Measurements from ENCODE around the gene SEC23IP. TPM values are rescaled to one million over a fixed set of nuclear protein-coding genes. Genes with fewer than 3 reads are reported as not detected.
A peak's percentile ranks its signal among the peaks of the same experiment; 100 is the strongest.
"Not testable (repeated sequence)": the region's sequence is repeated elsewhere in the genome, so short reads cannot be mapped to it uniquely, and the experiment has no call there.

The SEC23IP gene
- total and polyA plus RNA-seq, 5 donors from 2014 or later = 29.7 to 58.6 (median 47.8) TPM

- not testable (repeated sequence) for DNase-seq; ATAC-seq (ENCODE audit: low read depth in 2 of 2); H3K27me3 ChIP-seq (ENCODE audit: control insufficient read depth, insufficient read depth, low read length); H3K27ac Mint-ChIP-seq; H3K9me3 Mint-ChIP-seq; H3K27me3 Mint-ChIP-seq; H3K36me3 ChIP-seq (ENCODE audit: control insufficient read depth, insufficient read depth, low read length); H3K27ac ChIP-seq (ENCODE audit: insufficient read depth, low read length, poor library complexity, severe bottlenecking); H3K9me3 ChIP-seq (ENCODE audit: control insufficient read depth in 2 of 2, low read length in 2 of 2)
- Mint-ChIP-seq H3K36me3 (peaks cover 10% of the 10 kb centered on the region), H3K4me3 (peak overlapping the region; percentile 22 to 88 (median 62)), H3K4me1 (peaks cover 25 to 73% (median 58%) of the 10 kb centered on the region in 4 donors)
- H3K4me3 ChIP-seq (ENCODE audit: low read depth, low read length) = peak overlapping the region; percentile 47
- H3K4me1 ChIP-seq (ENCODE audit: control insufficient read depth, insufficient read depth, low read length, poor library complexity, severe bottlenecking) = peaks cover 54% of the 10 kb centered on the region
Measured at GRCh38 chr10:119869398-119869797, 23.1 kb upstream of the SEC23IP start.

DNA sequence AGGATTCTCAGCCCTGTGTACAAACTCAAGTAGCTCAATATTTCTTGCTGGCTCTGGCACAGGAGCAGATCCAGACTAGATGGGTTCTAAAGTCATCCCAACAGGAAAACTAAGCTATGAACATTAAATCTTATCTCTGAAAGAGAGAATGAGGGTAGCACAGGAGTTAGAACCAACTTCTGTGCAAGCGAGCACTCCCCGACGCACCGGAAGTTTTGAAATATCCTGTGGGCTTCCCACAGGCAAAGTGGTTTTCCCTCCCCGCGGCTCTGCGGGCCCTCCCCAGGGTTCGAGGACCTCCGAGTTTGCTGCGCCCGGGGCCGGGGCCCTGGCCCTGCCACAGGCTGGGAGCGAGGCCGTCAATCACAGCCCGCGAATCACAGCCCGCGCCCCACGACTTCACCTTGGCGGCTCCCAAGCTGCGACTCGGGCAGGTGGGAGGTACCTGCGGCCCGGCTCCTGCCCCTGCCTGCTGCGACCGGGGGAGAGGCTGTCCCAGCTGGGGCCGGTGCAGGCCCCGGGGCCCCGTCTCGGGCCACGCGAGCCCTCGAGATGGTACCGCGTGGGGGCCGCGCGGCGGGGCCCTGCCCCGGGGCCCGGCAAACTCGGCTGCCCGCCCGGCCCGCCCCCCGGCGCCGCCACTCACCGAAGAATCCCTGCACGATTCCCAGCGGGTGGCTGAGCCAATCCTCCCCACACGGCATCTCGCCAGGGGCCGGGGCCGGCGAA lies 20.5 kb upstream of the SEC23IP start:
- peak overlapping the region; percentile 92 to 98 (median 94) for H3K4me3 Mint-ChIP-seq
- H3K9me3 ChIP-seq (ENCODE audit: control insufficient read depth in 2 of 2, low read length in 2 of 2) = no peaks in the 10 kb centered on the region
- ATAC-seq (ENCODE audit: low read depth in 2 of 2) (peak; percentile 14 to 32), DNase-seq (peak; percentile 49 to 69 (median 52))
- no peaks in the 10 kb centered on the region for H3K27me3 ChIP-seq (ENCODE audit: control insufficient read depth, insufficient read depth, low read length)
- H3K4me1 ChIP-seq (ENCODE audit: control insufficient read depth, insufficient read depth, low read length, poor library complexity, severe bottlenecking) = peaks cover 54% of the 10 kb centered on the region
- peak overlapping the region; percentile 96 for H3K4me3 ChIP-seq (ENCODE audit: low read depth, low read length)
- peaks cover 4% of the 10 kb centered on the region for H3K36me3 Mint-ChIP-seq
- H3K4me1 Mint-ChIP-seq = peaks cover 21 to 53% (median 43%) of the 10 kb centered on the region in 4 donors
- H3K27ac ChIP-seq (ENCODE audit: insufficient read depth, low read length, poor library complexity, severe bottlenecking) = peak overlapping the region; percentile 90
- peak overlapping the region; percentile 76 to 94 (median 93) for H3K27ac Mint-ChIP-seq
- H3K9me3 Mint-ChIP-seq = peaks cover 0 to 1% (median 0%) of the 10 kb centered on the region in 7 donors
- H3K27me3 Mint-ChIP-seq = no peaks in the 10 kb centered on the region
- H3K36me3 ChIP-seq (ENCODE audit: control insufficient read depth, insufficient read depth, low read length) = no peaks in the 10 kb centered on the region

GRCh38 chr10:119872610-119872859 lies 20.0 kb upstream of the SEC23IP start, which contains the start of gene MCMBP:
MCMBP (minus strand) TSS chr10:119872843; CDS start chr10:119872584, 259 bp downstream.
- no peak for ATAC-seq (ENCODE audit: low read depth in 2 of 2)
- DNase-seq = no peak
- Mint-ChIP-seq H3K27me3 (no peaks in the 10 kb centered on the region), H3K4me1 (peaks cover 21 to 49% (median 39%) of the 10 kb centered on the region in 4 donors), H3K4me3 (peak within 1 kb of the TSS; percentile 92 to 98 (median 94)), H3K27ac (peak within 1 kb of the TSS; percentile 90 to 94 (median 93)), H3K9me3 (peaks cover 0 to 1% (median 0%) of the 10 kb centered on the region in 7 donors), H3K36me3 (peaks cover 4% of the 10 kb centered on the region)
- H3K9me3 ChIP-seq (ENCODE audit: control insufficient read depth in 2 of 2, low read length in 2 of 2) = no peaks in the 10 kb centered on the region
- no peaks in the 10 kb centered on the region for H3K27me3 ChIP-seq (ENCODE audit: control insufficient read depth, insufficient read depth, low read length)
- H3K4me3 ChIP-seq (ENCODE audit: low read depth, low read length) = peak within 1 kb of the TSS; percentile 96
- peaks cover 51% of the 10 kb centered on the region for H3K4me1 ChIP-seq (ENCODE audit: control insufficient read depth, insufficient read depth, low read length, poor library complexity, severe bottlenecking)
- H3K36me3 ChIP-seq (ENCODE audit: control insufficient read depth, insufficient read depth, low read length) = no peaks in the 10 kb centered on the region
- H3K27ac ChIP-seq (ENCODE audit: insufficient read depth, low read length, poor library complexity, severe bottlenecking) = peak within 1 kb of the TSS; percentile 90

GRCh38 chr10:119872860-119873681 lies 19.5 kb upstream of the SEC23IP start:
- H3K27ac ChIP-seq (ENCODE audit: insufficient read depth, low read length, poor library complexity, severe bottlenecking) = peak overlapping the region; percentile 90

DNA sequence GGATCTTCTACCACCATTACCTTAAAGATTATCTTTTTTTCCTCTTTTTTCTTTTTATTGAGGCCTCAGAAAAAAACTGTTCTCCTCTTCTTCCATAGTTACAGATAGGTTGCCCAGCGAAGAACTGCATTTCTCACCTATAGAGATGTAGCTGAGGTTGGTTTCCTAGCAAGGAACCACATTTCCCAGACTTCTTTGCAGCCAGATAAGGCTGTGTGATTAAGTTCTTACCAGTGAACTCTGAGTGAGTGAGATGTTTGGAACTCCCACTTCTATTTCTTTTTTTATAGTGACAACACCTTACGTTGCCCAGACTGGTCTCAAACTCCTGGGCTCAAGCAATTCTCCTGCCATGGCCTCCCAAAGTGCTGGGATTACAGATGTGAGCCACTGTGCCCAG lies 14.0 kb upstream of the SEC23IP start:
- Mint-ChIP-seq H3K36me3 (no peaks in the 10 kb centered on the region), H3K27me3 (no peaks in the 10 kb centered on the region), H3K27ac (no peak overlapping the region), H3K9me3 (no peaks in the 10 kb centered on the region), H3K4me1 (peaks cover 2 to 6% (median 5%) of the 10 kb centered on the region in 4 donors), H3K4me3 (no peak overlapping the region)
- Histone ChIP-seq H3K27me3 (ENCODE audit: control insufficient read depth, insufficient read depth, low read length) (no peaks in the 10 kb centered on the region), H3K9me3 (ENCODE audit: control insufficient read depth in 2 of 2, low read length in 2 of 2) (no peaks in the 10 kb centered on the region), H3K4me1 (ENCODE audit: control insufficient read depth, insufficient read depth, low read length, poor library complexity, severe bottlenecking) (peaks cover 5% of the 10 kb centered on the region), H3K36me3 (ENCODE audit: control insufficient read depth, insufficient read depth, low read length) (no peaks in the 10 kb centered on the region), H3K4me3 (ENCODE audit: low read depth, low read length) (no peak overlapping the region), H3K27ac (ENCODE audit: insufficient read depth, low read length, poor library complexity, severe bottlenecking) (no peak overlapping the region)
- ATAC-seq (ENCODE audit: low read depth in 2 of 2) (no peak), DNase-seq (no peak)

More at GRCh38 chr10:119872860-119873681, 19.5 kb upstream of the SEC23IP start:
- Mint-ChIP-seq H3K4me3 (peak overlapping the region; percentile 86 to 96 (median 91)), H3K36me3 (peaks cover 4% of the 10 kb centered on the region), H3K9me3 (peaks cover 0 to 1% (median 0%) of the 10 kb centered on the region in 7 donors), H3K4me1 (peaks cover 21 to 44% (median 34%) of the 10 kb centered on the region in 4 donors), H3K27me3 (no peaks in the 10 kb centered on the region), H3K27ac (peak overlapping the region; percentile 90 to 93 (median 91))
- H3K9me3 ChIP-seq (ENCODE audit: control insufficient read depth in 2 of 2, low read length in 2 of 2) = no peaks in the 10 kb centered on the region
- H3K36me3 ChIP-seq (ENCODE audit: control insufficient read depth, insufficient read depth, low read length) = no peaks in the 10 kb centered on the region
- H3K27me3 ChIP-seq (ENCODE audit: control insufficient read depth, insufficient read depth, low read length) = no peaks in the 10 kb centered on the region
- peaks cover 46% of the 10 kb centered on the region for H3K4me1 ChIP-seq (ENCODE audit: control insufficient read depth, insufficient read depth, low read length, poor library complexity, severe bottlenecking)
- H3K4me3 ChIP-seq (ENCODE audit: low read depth, low read length) = peak overlapping the region; percentile 91
- peak; percentile 94 to 95 for ATAC-seq (ENCODE audit: low read depth in 2 of 2)
- DNase-seq = peak; percentile 85 to 94 (median 88)

GRCh38 chr10:119883901-119884611 lies 8.5 kb upstream of the SEC23IP start:
- not testable (repeated sequence) for DNase-seq; H3K36me3 Mint-ChIP-seq; H3K36me3 ChIP-seq (ENCODE audit: control insufficient read depth, insufficient read depth, low read length); H3K27me3 ChIP-seq (ENCODE audit: control insufficient read depth, insufficient read depth, low read length); H3K4me1 Mint-ChIP-seq; H3K9me3 Mint-ChIP-seq; H3K9me3 ChIP-seq (ENCODE audit: control insufficient read depth in 2 of 2, low read length in 2 of 2); H3K4me1 ChIP-seq (ENCODE audit: control insufficient read depth, insufficient read depth, low read length, poor library complexity, severe bottlenecking); H3K27me3 Mint-ChIP-seq; H3K4me3 ChIP-seq (ENCODE audit: low read depth, low read length); H3K27ac Mint-ChIP-seq; ATAC-seq (ENCODE audit: low read depth in 2 of 2); H3K4me3 Mint-ChIP-seq; H3K27ac ChIP-seq (ENCODE audit: insufficient read depth, low read length, poor library complexity, severe bottlenecking)

GRCh38 chr10:119886070-119886469 lies 6.5 kb upstream of the SEC23IP start:
- not testable (repeated sequence) for H3K27me3 Mint-ChIP-seq; H3K36me3 ChIP-seq (ENCODE audit: control insufficient read depth, insufficient read depth, low read length); H3K27me3 ChIP-seq (ENCODE audit: control insufficient read depth, insufficient read depth, low read length); H3K4me1 ChIP-seq (ENCODE audit: control insufficient read depth, insufficient read depth, low read length, poor library complexity, severe bottlenecking); H3K27ac ChIP-seq (ENCODE audit: insufficient read depth, low read length, poor library complexity, severe bottlenecking); H3K9me3 ChIP-seq (ENCODE audit: control insufficient read depth in 2 of 2, low read length in 2 of 2); DNase-seq; H3K4me1 Mint-ChIP-seq; H3K4me3 Mint-ChIP-seq; ATAC-seq (ENCODE audit: low read depth in 2 of 2); H3K36me3 Mint-ChIP-seq; H3K27ac Mint-ChIP-seq; H3K9me3 Mint-ChIP-seq; H3K4me3 ChIP-seq (ENCODE audit: low read depth, low read length)
